ENCODE measurements around the gene POU2F1.

GRCh38 chr1:167231873-167232450 is 11.3 kb downstream of the POU2F1 start:
- no peak for TF ChIP-seq RAD21 (conservative IDR thresholded peaks at IDR 0.05)
- no peak for TF ChIP-seq CTCF (IDR thresholded peaks at IDR 0.05; ENCODE audit: poor library complexity, severe bottlenecking)
- no peak for TF ChIP-seq SMC3 (conservative IDR thresholded peaks at IDR 0.05; ENCODE audit: poor library complexity)
